HCT116 (cell line): ENCODE measurements around the gene AIF1L. TPM values are rescaled to one million over a fixed set of nuclear protein-coding genes. Genes with fewer than 3 reads are reported as not detected.

Source experiments
- ATAC-seq: fragments of 200-7000 bp; cut with Tn5 transposase; 2 replicates; pipeline ENCODE4 v1.9.1; 2020; ENCODE audit warnings: mild to moderate bottlenecking, moderate library complexity
- BruUV-seq: library from RNA; stranded (reverse); fragments of 400-500 nt; replicated peaks from 2 replicates; lab custom pipeline; 2021; lab: Mats Ljungman, UMichigan
- CTCF ChIA-PET: fragments of 300-600 bp; sonication (Branson Sonifier 250); formaldehyde crosslinking; loops from one replicate; lab custom pipeline; 2021; ENCODE audit warnings: antibody characterized with exemption; lab: Charles Lee
- POLR2A ChIA-PET: fragments of 300-600, 350-600 bp; sonication (Branson Sonifier 250); formaldehyde crosslinking; loops from one replicate; lab custom pipeline; 2021; ENCODE audit warnings: antibody characterized with exemption; lab: Charles Lee
- RAD21 ChIA-PET, 2 experiments: fragments of 300-600 bp; sonication (Branson Sonifier 250); formaldehyde crosslinking; loops; one replicate each; lab custom pipeline; 2023; ENCODE audit warnings: low total read pairs in 2 of 2; ENCODE audit not compliant: uncharacterized antibody in 2 of 2, unreplicated experiment in 2 of 2, low non-redundant PET in 1 of 2; lab: Charles Lee
- DNase-seq: peaks from one replicate; pipeline ENCODE4 v3.0.0-alpha.2; 2010; ENCODE audit warnings: low read depth, low spot score
- H2AFZ ChIP-seq: fragments of 200-600 bp; shearing (Covaris generic), sonication (generic); 2 replicates; pipeline ENCODE4 v1.6.1; 2017; ENCODE audit warnings: low read depth, mixed run types, mixed read lengths, antibody characterized with exemption, low read length; ENCODE audit not compliant: poor library complexity, severe bottlenecking
- H3K27ac ChIP-seq: 2 replicates; pipeline ENCODE4 v1.5.1; 2012; ENCODE audit warnings: low read depth, low read length
- H3K27me3 ChIP-seq: fragments of 200-600 bp; sonication (generic); 2 replicates; pipeline ENCODE4 v1.6.1; 2016; ENCODE audit warnings: mixed run types, low read length, mixed read lengths; ENCODE audit not compliant: insufficient read depth
- H3K36me3 ChIP-seq, 2 experiments: fragments of 200-500 bp in 1 of 2; fragments of 200-600 bp in 1 of 2; sonication (Bioruptor generic) in 1 of 2; sonication (generic) in 1 of 2; 2 replicates each; pipeline versions ENCODE4 v1.5.1 to v1.6.1; 2014 to 2016; ENCODE audit warnings: low read length in 2 of 2, inconsistent platforms in 1 of 2, mixed read lengths in 1 of 2, mixed run types in 1 of 2; ENCODE audit not compliant: insufficient read depth in 2 of 2, control insufficient read depth in 1 of 2
- H3K4me1 ChIP-seq, 2 experiments: fragments of 200-600 bp in 1 of 2; sonication (generic) in 1 of 2; 2 replicates each; pipeline versions ENCODE4 v1.5.1 to v1.6.1; 2012 to 2017; ENCODE audit warnings: low read length in 2 of 2, inconsistent platforms in 1 of 2, mild to moderate bottlenecking in 1 of 2, mixed read lengths in 1 of 2, mixed run types in 1 of 2, moderate library complexity in 1 of 2; ENCODE audit not compliant: insufficient read depth in 2 of 2, control insufficient read depth in 1 of 2
- H3K4me2 ChIP-seq: fragments of 200-600 bp; sonication (generic); 2 replicates; pipeline ENCODE4 v1.6.1; 2017; ENCODE audit warnings: mixed run types, low read length, mixed read lengths
- H3K4me3 ChIP-seq, 2 experiments: fragments of 200-600 bp in 1 of 2; sonication (generic) in 1 of 2; replicated peaks in 1 of 2; 2 replicates each; pipeline ENCODE4 v1.5.1; 2011 to 2016; ENCODE audit warnings: low read length in 2 of 2, control low read depth in 1 of 2, low read depth in 1 of 2, mild to moderate bottlenecking in 1 of 2, mixed read lengths in 1 of 2, mixed run types in 1 of 2
- H3K79me2 ChIP-seq: fragments of 200-600 bp; sonication (generic); 2 replicates; pipeline ENCODE4 v1.6.1; 2017; ENCODE audit warnings: mild to moderate bottlenecking, mixed run types, low read length, moderate library complexity, mixed read lengths; ENCODE audit not compliant: insufficient read depth
- H3K9ac ChIP-seq: fragments of 200-600 bp; sonication (generic); 2 replicates; pipeline ENCODE4 v1.6.1; 2016; ENCODE audit warnings: low read length, mixed read lengths
- H3K9me2 ChIP-seq: fragments of 200-600 bp; sonication (generic), shearing (Covaris generic); 2 replicates; pipeline ENCODE4 v1.6.1; 2017; ENCODE audit warnings: mixed run types, mild to moderate bottlenecking, moderate library complexity; ENCODE audit not compliant: insufficient read depth
- H3K9me3 ChIP-seq, 2 experiments: fragments of 200-500 bp in 1 of 2; fragments of 200-600 bp in 1 of 2; sonication (Bioruptor generic) in 1 of 2; sonication (generic) in 1 of 2; 2 replicates each; pipeline ENCODE4 v1.6.1; 2014 to 2017; ENCODE audit warnings: low read length in 2 of 2, mixed read lengths in 2 of 2, inconsistent platforms in 1 of 2, low read depth in 1 of 2, mild to moderate bottlenecking in 1 of 2, mixed run types in 1 of 2, moderate library complexity in 1 of 2; ENCODE audit not compliant: control insufficient read depth in 1 of 2, insufficient read depth in 1 of 2
- H4K20me1 ChIP-seq: fragments of 200-600 bp; sonication (generic), shearing (Covaris generic); 2 replicates; pipeline ENCODE4 v1.6.1; 2017; ENCODE audit warnings: mixed run types, mild to moderate bottlenecking, moderate library complexity; ENCODE audit not compliant: insufficient read depth
- CBX3 ChIP-seq: IDR thresholded peaks from 2 replicates; pipeline ENCODE4 v1.6.1; 2012; ENCODE audit warnings: low read depth
- CEBPB ChIP-seq: IDR thresholded peaks from 2 replicates; pipeline ENCODE4 v1.6.1; 2012; ENCODE audit warnings: low read depth
- ELF1 ChIP-seq: IDR thresholded peaks from 2 replicates; pipeline ENCODE4 v1.6.1; 2012; ENCODE audit warnings: low read depth, borderline replicate concordance
- EZH2phosphoT487 ChIP-seq: fragments of 200-600 bp; IDR thresholded peaks from 2 replicates; pipeline ENCODE4 v1.6.1; 2018; ENCODE audit warnings: antibody characterized with exemption, borderline replicate concordance
- POLR2A ChIP-seq: IDR thresholded peaks from 2 replicates; pipeline ENCODE4 v1.7.0; 2011; ENCODE audit warnings: borderline replicate concordance; ENCODE audit not compliant: insufficient read depth, insufficient read length; ENCODE audit errors: extremely low read depth
- POLR2AphosphoS5 ChIP-seq: IDR thresholded peaks from 2 replicates; pipeline ENCODE4 v1.6.1; 2011; ENCODE audit warnings: mild to moderate bottlenecking, low read depth, low read length, moderate library complexity
- RAD21 ChIP-seq: IDR thresholded peaks from 2 replicates; pipeline ENCODE4 v1.6.1; 2012; ENCODE audit warnings: low read depth, mild to moderate bottlenecking
- SIN3A ChIP-seq: IDR thresholded peaks from 2 replicates; pipeline ENCODE4 v1.6.1; 2012; ENCODE audit warnings: low read depth
- SP1 ChIP-seq: IDR thresholded peaks from 2 replicates; pipeline ENCODE4 v1.6.1; 2012; ENCODE audit warnings: low read depth
- SRF ChIP-seq: IDR thresholded peaks from 2 replicates; pipeline ENCODE4 v1.6.1; 2012; ENCODE audit warnings: low read depth
- TCF7L2 ChIP-seq: IDR thresholded peaks from 2 replicates; pipeline ENCODE4 v1.7.0; 2011; ENCODE audit warnings: borderline replicate concordance, inconsistent platforms; ENCODE audit not compliant: insufficient read depth, insufficient read length; ENCODE audit errors: extremely low read depth
- ZNF274 ChIP-seq: fragments of 200-500 bp; sonication (Bioruptor generic); IDR thresholded peaks from 2 replicates; pipeline ENCODE4 v1.6.1; 2014; ENCODE audit warnings: mild to moderate bottlenecking, low read depth, low read length, inconsistent platforms
- intact Hi-C: fragments of 100-400 bp; cut with micrococcal nuclease; formaldehyde crosslinking; loops from 2 replicates; pipeline ENCODE4 v1.10.0; 2022
- total RNA-seq: library from RNA; stranded (reverse); gene quantifications from one replicate; pipeline ENCODE4 v1.2.1, GENCODE V29; 2021; ENCODE audit not compliant: unreplicated experiment
- TF ChIP-seq, protein P1 (sequence below), 3 experiments: fragments of 200-600 bp in 1 of 3; sonication (generic) in 1 of 3; IDR thresholded peaks in 2 of 3; conservative IDR thresholded peaks in 1 of 3; 2 replicates each; pipeline ENCODE4 v1.5.1; 2012 to 2017; ENCODE audit warnings: low read depth in 2 of 3, low read length in 2 of 3, antibody characterized with exemption in 1 of 3, borderline replicate concordance in 1 of 3, control low read depth in 1 of 3, mild to moderate bottlenecking in 1 of 3, mixed read lengths in 1 of 3, mixed run types in 1 of 3, moderate library complexity in 1 of 3; ENCODE audit not compliant: insufficient read depth in 1 of 3
- TF ChIP-seq, protein P2 (sequence below): IDR thresholded peaks from 2 replicates; pipeline ENCODE4 v1.6.1; 2011; ENCODE audit warnings: mild to moderate bottlenecking, low read length, moderate library complexity; ENCODE audit not compliant: insufficient replicate concordance; ENCODE audit errors: extremely low read depth
- TF ChIP-seq, protein P3 (sequence below): IDR thresholded peaks from 2 replicates; pipeline ENCODE4 v1.6.1; 2012; ENCODE audit warnings: low read depth
- TF ChIP-seq, protein P4 (sequence below): IDR thresholded peaks from 2 replicates; pipeline ENCODE4 v1.6.1; 2012

The AIF1L gene
- total RNA-seq, 1 experiment from 2014 or later, result 34.0 TPM

DNA sequence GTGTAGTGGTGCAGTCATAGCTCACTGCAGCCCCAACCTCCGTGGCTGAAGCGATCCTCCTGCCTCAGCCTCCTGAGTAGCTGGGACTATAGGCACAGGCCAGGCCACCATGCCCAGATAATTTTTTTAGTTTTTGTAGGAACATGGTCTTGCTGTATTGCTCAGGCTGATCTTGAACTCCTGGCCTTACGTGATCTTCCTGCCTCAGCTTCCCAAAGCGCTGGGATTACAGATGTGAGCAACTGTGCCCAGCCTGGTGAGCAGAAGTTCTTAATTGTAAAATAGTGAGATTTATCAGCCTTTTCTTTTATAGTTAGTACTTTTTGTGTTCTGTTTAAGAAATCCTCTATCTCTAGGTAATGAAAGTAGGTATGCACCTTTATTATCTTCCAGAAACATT, 71.6 kb downstream of the AIF1L start:
- ChIA-PET CTCF (no interaction called here), POLR2A (interaction anchor here (0.8 kb wide), 1 partner anchor 260 kb away, joined by 3 read pairs; no protein-coding TSS in a partner anchor)
- no peak for DNase-seq
- no TSS peak for BruUV-seq
- no peak for ATAC-seq
- TF ChIP-seq TCF7L2 (no peak), SP1 (no peak), POLR2A (no peak), CBX3 (no peak), ELF1 (no peak), POLR2AphosphoS5 (no peak), SIN3A (no peak), EZH2phosphoT487 (no peak), SRF (no peak), ZNF274 (no peak), RAD21 (no peak), CEBPB (no peak)
- TF ChIP-seq, protein P1, sequence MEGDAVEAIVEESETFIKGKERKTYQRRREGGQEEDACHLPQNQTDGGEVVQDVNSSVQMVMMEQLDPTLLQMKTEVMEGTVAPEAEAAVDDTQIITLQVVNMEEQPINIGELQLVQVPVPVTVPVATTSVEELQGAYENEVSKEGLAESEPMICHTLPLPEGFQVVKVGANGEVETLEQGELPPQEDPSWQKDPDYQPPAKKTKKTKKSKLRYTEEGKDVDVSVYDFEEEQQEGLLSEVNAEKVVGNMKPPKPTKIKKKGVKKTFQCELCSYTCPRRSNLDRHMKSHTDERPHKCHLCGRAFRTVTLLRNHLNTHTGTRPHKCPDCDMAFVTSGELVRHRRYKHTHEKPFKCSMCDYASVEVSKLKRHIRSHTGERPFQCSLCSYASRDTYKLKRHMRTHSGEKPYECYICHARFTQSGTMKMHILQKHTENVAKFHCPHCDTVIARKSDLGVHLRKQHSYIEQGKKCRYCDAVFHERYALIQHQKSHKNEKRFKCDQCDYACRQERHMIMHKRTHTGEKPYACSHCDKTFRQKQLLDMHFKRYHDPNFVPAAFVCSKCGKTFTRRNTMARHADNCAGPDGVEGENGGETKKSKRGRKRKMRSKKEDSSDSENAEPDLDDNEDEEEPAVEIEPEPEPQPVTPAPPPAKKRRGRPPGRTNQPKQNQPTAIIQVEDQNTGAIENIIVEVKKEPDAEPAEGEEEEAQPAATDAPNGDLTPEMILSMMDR (IDR thresholded peaks at IDR 0.05 in 2 of 3, conservative IDR thresholded peaks at IDR 0.05 in 1 of 3; ENCODE audit: borderline replicate concordance in 1 of 3, insufficient read depth in 1 of 3, low read depth in 2 of 3, low read length in 2 of 3), result no peak
- TF ChIP-seq, protein P2, sequence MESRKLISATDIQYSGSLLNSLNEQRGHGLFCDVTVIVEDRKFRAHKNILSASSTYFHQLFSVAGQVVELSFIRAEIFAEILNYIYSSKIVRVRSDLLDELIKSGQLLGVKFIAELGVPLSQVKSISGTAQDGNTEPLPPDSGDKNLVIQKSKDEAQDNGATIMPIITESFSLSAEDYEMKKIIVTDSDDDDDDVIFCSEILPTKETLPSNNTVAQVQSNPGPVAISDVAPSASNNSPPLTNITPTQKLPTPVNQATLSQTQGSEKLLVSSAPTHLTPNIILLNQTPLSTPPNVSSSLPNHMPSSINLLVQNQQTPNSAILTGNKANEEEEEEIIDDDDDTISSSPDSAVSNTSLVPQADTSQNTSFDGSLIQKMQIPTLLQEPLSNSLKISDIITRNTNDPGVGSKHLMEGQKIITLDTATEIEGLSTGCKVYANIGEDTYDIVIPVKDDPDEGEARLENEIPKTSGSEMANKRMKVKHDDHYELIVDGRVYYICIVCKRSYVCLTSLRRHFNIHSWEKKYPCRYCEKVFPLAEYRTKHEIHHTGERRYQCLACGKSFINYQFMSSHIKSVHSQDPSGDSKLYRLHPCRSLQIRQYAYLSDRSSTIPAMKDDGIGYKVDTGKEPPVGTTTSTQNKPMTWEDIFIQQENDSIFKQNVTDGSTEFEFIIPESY, result no peak
- TF ChIP-seq, protein P3, sequence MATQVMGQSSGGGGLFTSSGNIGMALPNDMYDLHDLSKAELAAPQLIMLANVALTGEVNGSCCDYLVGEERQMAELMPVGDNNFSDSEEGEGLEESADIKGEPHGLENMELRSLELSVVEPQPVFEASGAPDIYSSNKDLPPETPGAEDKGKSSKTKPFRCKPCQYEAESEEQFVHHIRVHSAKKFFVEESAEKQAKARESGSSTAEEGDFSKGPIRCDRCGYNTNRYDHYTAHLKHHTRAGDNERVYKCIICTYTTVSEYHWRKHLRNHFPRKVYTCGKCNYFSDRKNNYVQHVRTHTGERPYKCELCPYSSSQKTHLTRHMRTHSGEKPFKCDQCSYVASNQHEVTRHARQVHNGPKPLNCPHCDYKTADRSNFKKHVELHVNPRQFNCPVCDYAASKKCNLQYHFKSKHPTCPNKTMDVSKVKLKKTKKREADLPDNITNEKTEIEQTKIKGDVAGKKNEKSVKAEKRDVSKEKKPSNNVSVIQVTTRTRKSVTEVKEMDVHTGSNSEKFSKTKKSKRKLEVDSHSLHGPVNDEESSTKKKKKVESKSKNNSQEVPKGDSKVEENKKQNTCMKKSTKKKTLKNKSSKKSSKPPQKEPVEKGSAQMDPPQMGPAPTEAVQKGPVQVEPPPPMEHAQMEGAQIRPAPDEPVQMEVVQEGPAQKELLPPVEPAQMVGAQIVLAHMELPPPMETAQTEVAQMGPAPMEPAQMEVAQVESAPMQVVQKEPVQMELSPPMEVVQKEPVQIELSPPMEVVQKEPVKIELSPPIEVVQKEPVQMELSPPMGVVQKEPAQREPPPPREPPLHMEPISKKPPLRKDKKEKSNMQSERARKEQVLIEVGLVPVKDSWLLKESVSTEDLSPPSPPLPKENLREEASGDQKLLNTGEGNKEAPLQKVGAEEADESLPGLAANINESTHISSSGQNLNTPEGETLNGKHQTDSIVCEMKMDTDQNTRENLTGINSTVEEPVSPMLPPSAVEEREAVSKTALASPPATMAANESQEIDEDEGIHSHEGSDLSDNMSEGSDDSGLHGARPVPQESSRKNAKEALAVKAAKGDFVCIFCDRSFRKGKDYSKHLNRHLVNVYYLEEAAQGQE, result no peak
- TF ChIP-seq, protein P4, sequence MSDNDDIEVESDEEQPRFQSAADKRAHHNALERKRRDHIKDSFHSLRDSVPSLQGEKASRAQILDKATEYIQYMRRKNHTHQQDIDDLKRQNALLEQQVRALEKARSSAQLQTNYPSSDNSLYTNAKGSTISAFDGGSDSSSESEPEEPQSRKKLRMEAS, result no peak
- TF ChIP-seq, all 23 proteins: peak for 0
- Histone ChIP-seq H3K9ac (no peak overlapping the region), H3K4me3 (no peak overlapping the region), H3K36me3 (peaks cover 22 to 27% of the 10 kb centered on the region in 2 experiments), H3K9me3 (no peaks in the 10 kb centered on the region), H2AFZ (no peak overlapping the region), H3K9me2 (no peaks in the 10 kb centered on the region), H4K20me1 (peaks cover 3% of the 10 kb centered on the region; the same call in 1 of the 2 replicates), H3K27me3 (no peaks in the 10 kb centered on the region), H3K4me1 (no peaks in the 10 kb centered on the region), H3K79me2 (peaks cover 40% of the 10 kb centered on the region), H3K4me2 (no peak overlapping the region), H3K27ac (no peak overlapping the region)
- intact Hi-C loops, result no loop called here
- RAD21 ChIA-PET, result no interaction called here
